SK-N-SH treated with all-trans-retinoic acid at 6 μM for 48 hours (cell line): Measurements from ENCODE around the gene AK6.

ENCODE experiments used
- ARNTL ChIP-seq: fragments of 450-650 bp; formaldehyde crosslinking; IDR thresholded peaks from 2 replicates; pipeline ENCODE4 v1.5.0; 2020; ENCODE audit warnings: low read depth, mild to moderate bottlenecking, moderate library complexity, borderline replicate concordance
- GLIS3 ChIP-seq: fragments of 250-450 bp; sonication (Bioruptor Pico); IDR thresholded peaks from 2 replicates; pipeline ENCODE4 v1.5.0; 2020; ENCODE audit warnings: mild to moderate bottlenecking, moderate library complexity
- PATZ1 ChIP-seq: fragments of 250-450 bp; sonication (Bioruptor Pico); IDR thresholded peaks from 2 replicates; pipeline ENCODE4 v1.8.0; 2020; ENCODE audit warnings: mild to moderate bottlenecking, moderate library complexity, borderline replicate concordance
- ZFP30 ChIP-seq: fragments of 450-650 bp; formaldehyde crosslinking; IDR thresholded peaks from 2 replicates; pipeline ENCODE4 v1.5.0; 2022; ENCODE audit warnings: mild to moderate bottlenecking, moderate library complexity

- TF ChIP-seq PATZ1 (CRISPR knock-in tag) (no peak), ARNTL (CRISPR knock-in tag) (no peak), GLIS3 (no peak; the same call in 1 of the 2 replicates), ZFP30 (CRISPR knock-in tag) (no peak; the same call in 1 of the 2 replicates)
Observed at GRCh38 chr5:69369340-69370121, at the start of gene AK6, which contains the start of the genes RAD17 and TAF9.
